Measurements from ENCODE around the gene PIGV.

Gene PIGV

GRCh38 chr1:26787706-26788514 lies at the start of gene PIGV (continued):
- TF ChIP-seq MYNN (tag by site-specific recombination; IDR thresholded peaks at IDR 0.05; ENCODE audit: borderline replicate concordance) (no peak), ZNF548 (tag by site-specific recombination; IDR thresholded peaks at IDR 0.05) (no peak), ZSCAN23 (tag by site-specific recombination; IDR thresholded peaks at IDR 0.05) (no peak), ZNF138 (tag by site-specific recombination; IDR thresholded peaks at IDR 0.05; ENCODE audit: borderline replicate concordance) (no peak), EGR2 (tag by site-specific recombination; IDR thresholded peaks at IDR 0.05; ENCODE audit: low read depth) (peak; percentile 21), AEBP2 (tag by site-specific recombination; IDR thresholded peaks at IDR 0.05; ENCODE audit: borderline replicate concordance) (no peak), SP3 (tag by site-specific recombination; IDR thresholded peaks at IDR 0.05) (peak; percentile 84), ZNF560 (tag by site-specific recombination; IDR thresholded peaks at IDR 0.05; ENCODE audit: borderline replicate concordance) (no peak), ZNF324 (tag by site-specific recombination; IDR thresholded peaks at IDR 0.05) (no peak), ZNF292 (tag by site-specific recombination; IDR thresholded peaks at IDR 0.05; ENCODE audit: borderline replicate concordance, low read depth) (no peak), ZNF302 (tag by site-specific recombination; IDR thresholded peaks at IDR 0.05; ENCODE audit: low read depth) (no peak), HOXD13 (CRISPR knock-in tag; IDR thresholded peaks at IDR 0.05; ENCODE audit: borderline replicate concordance) (no peak), ZNF501 (tag by site-specific recombination; IDR thresholded peaks at IDR 0.05) (0 out of 2 replicates have a peak, but pooled peaks have one; percentile 31), ZSCAN18 (tag by site-specific recombination; IDR thresholded peaks at IDR 0.05) (no peak), ZNF354C (tag by site-specific recombination; IDR thresholded peaks at IDR 0.05; ENCODE audit: borderline replicate concordance, low read depth) (no peak), ZNF639 (tag by site-specific recombination; IDR thresholded peaks at IDR 0.05) (no peak), ZBTB21 (tag by site-specific recombination; IDR thresholded peaks at IDR 0.05) (no peak), TRIM28 (IDR thresholded peaks at IDR 0.05; ENCODE audit: borderline replicate concordance, low read length) (no peak; the same call in 1 of the 2 replicates), ZNF645 (tag by site-specific recombination; IDR thresholded peaks at IDR 0.05) (no peak), GLI2 (tag by site-specific recombination; IDR thresholded peaks at IDR 0.05; ENCODE audit: borderline replicate concordance, low read depth) (no peak), ZNF768 (tag by site-specific recombination; IDR thresholded peaks at IDR 0.05) (no peak), TCF7L2 (IDR thresholded peaks at IDR 0.05; ENCODE audit: borderline replicate concordance, low read depth, low read length) (no peak), ZNF335 (tag by site-specific recombination; conservative IDR thresholded peaks at IDR 0.05) (peak; percentile 98), INSM2 (tag by site-specific recombination; IDR thresholded peaks at IDR 0.05) (no peak; the same call in 1 of the 2 replicates), ZNF133 (tag by site-specific recombination; IDR thresholded peaks at IDR 0.05) (no peak), ZNF214 (tag by site-specific recombination; IDR thresholded peaks at IDR 0.05; ENCODE audit: borderline replicate concordance) (no peak)
